ENCODE measurements around the gene FAM187B. TPM values are rescaled to one million over a fixed set of nuclear protein-coding genes. Genes with fewer than 3 reads are reported as not detected.

The FAM187B gene
- total RNA-seq, 4 donors from 2014 or later = not detected

GRCh38 chr19:35260694-35261304 is 32.3 kb upstream of the FAM187B start:
- TF ChIP-seq, protein P1, sequence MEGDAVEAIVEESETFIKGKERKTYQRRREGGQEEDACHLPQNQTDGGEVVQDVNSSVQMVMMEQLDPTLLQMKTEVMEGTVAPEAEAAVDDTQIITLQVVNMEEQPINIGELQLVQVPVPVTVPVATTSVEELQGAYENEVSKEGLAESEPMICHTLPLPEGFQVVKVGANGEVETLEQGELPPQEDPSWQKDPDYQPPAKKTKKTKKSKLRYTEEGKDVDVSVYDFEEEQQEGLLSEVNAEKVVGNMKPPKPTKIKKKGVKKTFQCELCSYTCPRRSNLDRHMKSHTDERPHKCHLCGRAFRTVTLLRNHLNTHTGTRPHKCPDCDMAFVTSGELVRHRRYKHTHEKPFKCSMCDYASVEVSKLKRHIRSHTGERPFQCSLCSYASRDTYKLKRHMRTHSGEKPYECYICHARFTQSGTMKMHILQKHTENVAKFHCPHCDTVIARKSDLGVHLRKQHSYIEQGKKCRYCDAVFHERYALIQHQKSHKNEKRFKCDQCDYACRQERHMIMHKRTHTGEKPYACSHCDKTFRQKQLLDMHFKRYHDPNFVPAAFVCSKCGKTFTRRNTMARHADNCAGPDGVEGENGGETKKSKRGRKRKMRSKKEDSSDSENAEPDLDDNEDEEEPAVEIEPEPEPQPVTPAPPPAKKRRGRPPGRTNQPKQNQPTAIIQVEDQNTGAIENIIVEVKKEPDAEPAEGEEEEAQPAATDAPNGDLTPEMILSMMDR (IDR thresholded peaks at IDR 0.05; ENCODE audit: low read depth) = no peak

DNA sequence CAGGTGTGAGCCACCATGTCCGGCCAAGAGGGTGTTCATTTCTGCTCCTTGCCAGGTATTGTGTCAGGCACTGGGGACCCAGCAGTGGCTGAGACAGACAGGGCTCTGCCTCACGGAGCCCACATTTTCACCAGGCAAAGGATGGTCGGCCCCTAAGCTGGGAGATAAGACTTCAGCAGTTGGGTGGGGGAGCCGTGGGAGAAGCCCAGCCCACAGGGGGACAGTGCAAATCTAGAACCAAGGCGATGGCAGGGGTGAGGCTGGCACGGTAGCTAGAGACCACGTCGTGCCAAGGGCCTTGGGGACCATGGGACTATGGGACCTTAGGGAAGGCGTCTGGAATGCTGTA is 28.5 kb upstream of the FAM187B start:
- TF ChIP-seq, protein P1 (IDR thresholded peaks at IDR 0.05; ENCODE audit: low read depth) = no peak

GRCh38 chr19:35256566-35256965 is 28.0 kb upstream of the FAM187B start:
- TF ChIP-seq, protein P1 (IDR thresholded peaks at IDR 0.05; ENCODE audit: low read depth) = no peak

DNA sequence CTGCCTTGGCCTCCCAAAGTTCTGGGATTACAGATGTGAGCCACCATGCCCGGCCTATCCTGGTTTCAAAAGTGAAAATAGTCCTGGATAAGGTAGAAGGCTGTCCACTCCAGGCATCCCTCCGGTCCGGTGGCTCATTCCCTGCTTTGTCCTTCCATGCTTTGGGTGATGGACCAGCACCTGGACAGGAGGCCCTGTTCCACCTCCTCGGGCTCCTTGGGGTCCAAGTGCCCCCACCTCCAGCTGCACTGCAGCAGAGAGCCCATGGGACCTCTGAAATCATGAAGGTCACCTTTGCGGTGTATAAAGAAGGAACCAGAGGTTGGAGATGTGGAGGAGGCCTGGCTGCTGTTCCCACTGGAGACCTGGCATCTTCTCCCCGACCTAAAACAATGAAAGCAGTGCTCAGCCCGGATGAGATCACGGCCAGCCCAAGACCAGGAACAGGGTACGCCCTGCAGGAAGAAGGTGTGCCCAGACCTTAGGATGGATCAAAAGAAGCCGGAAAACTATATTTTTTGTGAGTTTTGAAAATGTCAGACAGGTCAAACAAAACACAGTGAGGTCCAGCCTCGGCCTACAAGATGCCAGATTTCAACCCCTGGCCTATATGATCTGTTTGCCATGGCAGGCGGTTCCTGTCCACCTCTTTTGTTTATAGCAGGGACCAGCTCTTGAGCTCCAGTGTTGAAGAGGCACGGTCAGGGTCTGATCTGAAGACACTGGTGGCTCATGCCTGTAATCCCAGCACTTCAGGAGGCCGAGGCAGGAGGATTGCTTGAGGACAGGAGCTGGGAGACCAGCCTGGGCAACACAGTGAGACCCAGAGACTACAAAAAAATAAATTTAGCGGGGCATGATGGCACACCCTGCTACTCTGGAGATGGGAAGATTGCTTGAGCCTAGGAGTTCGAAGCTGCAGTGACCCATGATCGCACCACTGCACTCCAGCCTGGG is 26.1 kb upstream of the FAM187B start:
- TF ChIP-seq, protein P1 (IDR thresholded peaks at IDR 0.05; ENCODE audit: low read depth) = no peak

- TF ChIP-seq, protein P1 (IDR thresholded peaks at IDR 0.05; ENCODE audit: low read depth) = no peak
These were observed 25.1 kb upstream of the FAM187B start for GRCh38 chr19:35253316-35254286.

DNA sequence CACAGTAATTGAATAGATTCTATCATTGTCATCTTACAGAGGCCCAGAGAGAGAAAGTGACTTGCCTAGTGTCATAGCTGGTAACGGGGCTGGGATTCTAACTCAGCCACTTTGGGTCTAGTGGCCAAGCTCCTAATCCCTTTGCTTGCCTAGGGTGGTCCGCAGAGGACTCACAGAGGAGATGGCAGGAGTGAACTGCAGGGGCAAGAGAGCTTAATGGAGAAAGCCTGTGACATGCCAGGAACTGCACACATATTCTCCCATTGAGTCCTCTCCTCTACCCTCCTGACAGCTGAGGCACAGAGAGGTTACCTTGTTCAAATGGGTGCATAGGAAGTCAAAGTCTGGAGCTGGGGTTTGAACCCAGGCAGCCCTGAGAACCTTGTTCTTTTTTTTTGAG is 22.9 kb upstream of the FAM187B start:
- TF ChIP-seq, protein P1 (IDR thresholded peaks at IDR 0.05; ENCODE audit: low read depth) = no peak

Data from subcutaneous adipose tissue (tissue), 4 donors.